ENCODE results near the gene LLPH.

The LLPH gene

DNA sequence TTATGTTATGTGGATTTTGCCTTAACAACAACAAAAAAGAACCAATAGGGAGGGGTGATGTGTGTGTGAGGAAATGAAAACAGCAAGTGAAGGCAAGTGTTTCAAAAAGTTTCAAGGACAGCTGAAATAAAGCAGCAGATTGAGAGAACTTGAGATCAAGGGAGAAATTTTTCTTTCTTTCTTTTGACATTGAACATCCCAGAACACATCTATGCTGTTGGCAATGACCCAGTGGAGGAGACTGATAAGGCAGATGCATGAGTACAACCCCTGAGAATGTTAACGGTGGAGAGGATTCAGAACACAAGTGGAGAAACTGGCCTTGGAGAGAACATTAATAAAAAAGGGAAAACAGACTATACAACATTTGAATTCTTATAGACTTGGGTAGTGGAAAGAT is 2.9 kb downstream of the LLPH start:
- Histone ChIP-seq H4K20me1 (ENCODE audit: insufficient read depth, low read length, poor library complexity, severe bottlenecking) (peaks cover 34% of the 10 kb centered on the region), H3F3A (ENCODE audit: low read depth) (no peaks in the 10 kb centered on the region), H3K79me2 (ENCODE audit: insufficient read depth, low read length) (peaks cover 72% of the 10 kb centered on the region), H3K4me1 (ENCODE audit: insufficient read depth, low read length, poor library complexity, severe bottlenecking) (peaks cover 53% of the 10 kb centered on the region), H3K9me3 (ENCODE audit: insufficient read depth, low read depth, low read length) (no peaks in the 10 kb centered on the region), H2AFZ (ENCODE audit: low read length) (no peak overlapping the region), H3K36me3 (ENCODE audit: insufficient read depth, low read length) (peaks cover 44% of the 10 kb centered on the region; the same call in 1 of the 2 replicates), H3K4me3 (ENCODE audit: low read length, poor library complexity, severe bottlenecking) (peak overlapping the region; percentile 91), H3K4me2 (ENCODE audit: low read depth, low read length, poor library complexity, severe bottlenecking) (peak overlapping the region; percentile 98), H3K9me2 (replicated peaks; ENCODE audit: low read depth, low read length) (no peaks in the 10 kb centered on the region), H3K9ac (ENCODE audit: low read depth, low read length, poor library complexity, severe bottlenecking) (peak overlapping the region; percentile 27), H3K27me3 (ENCODE audit: insufficient read depth, low read length, poor library complexity, severe bottlenecking) (no peaks in the 10 kb centered on the region)
- TF ChIP-seq, protein P1, sequence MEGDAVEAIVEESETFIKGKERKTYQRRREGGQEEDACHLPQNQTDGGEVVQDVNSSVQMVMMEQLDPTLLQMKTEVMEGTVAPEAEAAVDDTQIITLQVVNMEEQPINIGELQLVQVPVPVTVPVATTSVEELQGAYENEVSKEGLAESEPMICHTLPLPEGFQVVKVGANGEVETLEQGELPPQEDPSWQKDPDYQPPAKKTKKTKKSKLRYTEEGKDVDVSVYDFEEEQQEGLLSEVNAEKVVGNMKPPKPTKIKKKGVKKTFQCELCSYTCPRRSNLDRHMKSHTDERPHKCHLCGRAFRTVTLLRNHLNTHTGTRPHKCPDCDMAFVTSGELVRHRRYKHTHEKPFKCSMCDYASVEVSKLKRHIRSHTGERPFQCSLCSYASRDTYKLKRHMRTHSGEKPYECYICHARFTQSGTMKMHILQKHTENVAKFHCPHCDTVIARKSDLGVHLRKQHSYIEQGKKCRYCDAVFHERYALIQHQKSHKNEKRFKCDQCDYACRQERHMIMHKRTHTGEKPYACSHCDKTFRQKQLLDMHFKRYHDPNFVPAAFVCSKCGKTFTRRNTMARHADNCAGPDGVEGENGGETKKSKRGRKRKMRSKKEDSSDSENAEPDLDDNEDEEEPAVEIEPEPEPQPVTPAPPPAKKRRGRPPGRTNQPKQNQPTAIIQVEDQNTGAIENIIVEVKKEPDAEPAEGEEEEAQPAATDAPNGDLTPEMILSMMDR (conservative IDR thresholded peaks at IDR 0.05; ENCODE audit: low read length) = no peak

- H3K9me2 ChIP-seq (replicated peaks; ENCODE audit: low read depth, low read length) = no peaks in the 10 kb centered on the region
Observed at GRCh38 chr12:66120477-66120876, 10.1 kb downstream of the LLPH start.

GRCh38 chr12:66119870-66120241 is 10.7 kb downstream of the LLPH start:
- no peak overlapping the region for H2AFZ ChIP-seq (ENCODE audit: low read length)
- H3K9me3 ChIP-seq (ENCODE audit: insufficient read depth, low read depth, low read length) = no peaks in the 10 kb centered on the region
- peak overlapping the region; percentile 25 for H3K4me2 ChIP-seq (ENCODE audit: low read depth, low read length, poor library complexity, severe bottlenecking)
- H3F3A ChIP-seq (ENCODE audit: low read depth) = no peaks in the 10 kb centered on the region
- H3K27me3 ChIP-seq (ENCODE audit: insufficient read depth, low read length, poor library complexity, severe bottlenecking) = no peaks in the 10 kb centered on the region
- peaks cover 26% of the 10 kb centered on the region; the same call in 1 of the 2 replicates for H3K36me3 ChIP-seq (ENCODE audit: insufficient read depth, low read length)
- no peaks in the 10 kb centered on the region for H3K9me2 ChIP-seq (replicated peaks; ENCODE audit: low read depth, low read length)
- H3K9ac ChIP-seq (ENCODE audit: low read depth, low read length, poor library complexity, severe bottlenecking) = no peak overlapping the region
- no peaks in the 10 kb centered on the region for H4K20me1 ChIP-seq (ENCODE audit: insufficient read depth, low read length, poor library complexity, severe bottlenecking)
- TF ChIP-seq, protein P1 (conservative IDR thresholded peaks at IDR 0.05; ENCODE audit: low read length) = no peak
- TF ChIP-seq EZH2phosphoT487 (IDR thresholded peaks at IDR 0.05; ENCODE audit: borderline replicate concordance) = no peak
- no peak overlapping the region for H3K4me3 ChIP-seq (ENCODE audit: low read length, poor library complexity, severe bottlenecking)
- peaks cover 13% of the 10 kb centered on the region for H3K4me1 ChIP-seq (ENCODE audit: insufficient read depth, low read length, poor library complexity, severe bottlenecking)
- H3K79me2 ChIP-seq (ENCODE audit: insufficient read depth, low read length) = peaks cover 2% of the 10 kb centered on the region; the same call in 1 of the 2 replicates

More at GRCh38 chr12:66120477-66120876, 10.1 kb downstream of the LLPH start:
- Histone ChIP-seq H4K20me1 (ENCODE audit: insufficient read depth, low read length, poor library complexity, severe bottlenecking) (peaks cover under 1% of the 10 kb centered on the region), H2AFZ (ENCODE audit: low read length) (no peak overlapping the region), H3K79me2 (ENCODE audit: insufficient read depth, low read length) (peaks cover 8% of the 10 kb centered on the region; the same call in 1 of the 2 replicates), H3K4me2 (ENCODE audit: low read depth, low read length, poor library complexity, severe bottlenecking) (peak overlapping the region; percentile 25), H3F3A (ENCODE audit: low read depth) (no peaks in the 10 kb centered on the region), H3K4me1 (ENCODE audit: insufficient read depth, low read length, poor library complexity, severe bottlenecking) (peaks cover 17% of the 10 kb centered on the region), H3K9me3 (ENCODE audit: insufficient read depth, low read depth, low read length) (no peaks in the 10 kb centered on the region), H3K27me3 (ENCODE audit: insufficient read depth, low read length, poor library complexity, severe bottlenecking) (no peaks in the 10 kb centered on the region), H3K4me3 (ENCODE audit: low read length, poor library complexity, severe bottlenecking) (no peak overlapping the region), H3K9ac (ENCODE audit: low read depth, low read length, poor library complexity, severe bottlenecking) (no peak overlapping the region), H3K36me3 (ENCODE audit: insufficient read depth, low read length) (peaks cover 32% of the 10 kb centered on the region; the same call in 1 of the 2 replicates)
- TF ChIP-seq EZH2phosphoT487 (IDR thresholded peaks at IDR 0.05; ENCODE audit: borderline replicate concordance) = no peak
- TF ChIP-seq, protein P1 (conservative IDR thresholded peaks at IDR 0.05; ENCODE audit: low read length) = no peak

All from Loucy (cell line).